Superior temporal gyrus (tissue), 1 donor: ENCODE measurements around the gene SNX20.

Source experiments
- DNase-seq: peaks from one replicate; pipeline ENCODE4 v3.0.0-alpha.2; 2016; ENCODE audit errors: extremely low spot score

Gene SNX20

GRCh38 chr16:50635505-50636392, 45.4 kb downstream of the SNX20 start:
- no peak for DNase-seq

GRCh38 chr16:50634947-50635346, 46.2 kb downstream of the SNX20 start:
- no peak for DNase-seq

GRCh38 chr16:50634090-50634489, 47.0 kb downstream of the SNX20 start:
- DNase-seq: no peak

GRCh38 chr16:50632927-50633800, 47.9 kb downstream of the SNX20 start:
- no peak for DNase-seq

GRCh38 chr16:50631985-50632576, 49.0 kb downstream of the SNX20 start:
- DNase-seq: no peak

GRCh38 chr16:50631249-50631984, 49.7 kb downstream of the SNX20 start:
- DNase-seq: no peak

- no peak for DNase-seq
These were observed 50.6 kb downstream of the SNX20 start for GRCh38 chr16:50630394-50631020.

- DNase-seq: no peak
These were observed 51.8 kb downstream of the SNX20 start for GRCh38 chr16:50629334-50629733.

- DNase-seq: no peak
These were observed 52.8 kb downstream of the SNX20 start for GRCh38 chr16:50628156-50628802.

- no peak for DNase-seq
These were observed 53.7 kb downstream of the SNX20 start for GRCh38 chr16:50627419-50627818.

GRCh38 chr16:50626868-50627267, 54.2 kb downstream of the SNX20 start:
- DNase-seq: no peak

- DNase-seq: no peak
These were observed 55.7 kb downstream of the SNX20 start for GRCh38 chr16:50625374-50625773.

- DNase-seq: no peak
These were observed 56.6 kb downstream of the SNX20 start for GRCh38 chr16:50624449-50624970.

- no peak for DNase-seq
These were observed 58.3 kb downstream of the SNX20 start for GRCh38 chr16:50622643-50623369.

- no peak for DNase-seq
These were observed 59.1 kb downstream of the SNX20 start for GRCh38 chr16:50622029-50622428.
